HG03039 (cell line): ENCODE results near the gene RHO.

Source experiments
- ATAC-seq: cut with Tn5 transposase; IDR thresholded peaks from one replicate; pipeline ENCODE4 v1.9.1; 2021; ENCODE audit warnings: mild to moderate bottlenecking, moderate library complexity; ENCODE audit not compliant: unreplicated experiment

RHO gene

GRCh38 chr3:129575997-129576384 is 47.6 kb downstream of the RHO start:
- ATAC-seq, result no peak

DNA sequence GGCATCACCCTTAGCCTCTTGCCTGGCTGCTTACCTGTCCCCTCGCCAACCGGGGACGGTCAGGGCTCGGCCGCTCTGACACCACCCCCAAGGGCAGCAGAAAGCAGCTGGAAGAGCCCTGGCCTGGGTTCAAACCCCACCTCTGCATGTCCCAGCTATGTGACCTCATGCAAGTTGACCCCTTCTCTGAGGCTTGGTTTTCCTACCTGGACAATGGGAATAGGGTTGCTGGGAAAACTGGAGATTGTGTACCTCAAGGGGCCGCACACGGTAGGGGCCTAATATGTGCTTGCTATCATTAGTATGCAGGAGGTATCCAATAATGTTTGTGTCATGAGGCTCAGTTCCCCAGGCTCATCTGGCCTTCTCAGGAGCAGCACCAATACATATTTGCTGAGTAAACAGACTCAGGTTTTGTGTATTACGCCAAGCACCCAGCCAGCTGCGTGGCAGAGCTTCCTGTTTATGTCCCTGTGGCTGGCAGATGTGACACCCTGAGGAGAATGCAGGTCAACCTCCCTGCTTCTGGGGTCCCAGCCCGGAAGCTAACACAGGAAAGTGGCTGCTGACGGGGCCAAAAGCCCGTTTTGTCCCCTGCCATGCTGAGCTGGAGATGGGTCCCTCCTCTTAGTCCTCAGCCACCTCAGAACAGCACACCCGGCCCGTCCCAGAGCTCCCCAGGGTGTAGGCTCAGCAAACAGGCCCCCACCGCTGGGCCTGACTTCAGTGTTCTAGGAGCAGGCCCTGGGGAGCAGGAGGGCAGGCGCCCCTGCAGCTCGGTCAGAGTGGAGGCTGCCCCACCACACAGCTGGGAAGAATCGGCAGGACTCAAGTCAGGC is 48.3 kb downstream of the RHO start:
- ATAC-seq, result no peak

GRCh38 chr3:129577366-129577765 is 48.9 kb downstream of the RHO start:
- no peak for ATAC-seq

GRCh38 chr3:129577925-129578786 is 49.7 kb downstream of the RHO start:
- ATAC-seq, result peak; percentile 46

- ATAC-seq, result no peak
Observed at GRCh38 chr3:129579991-129580390, 51.6 kb downstream of the RHO start.

GRCh38 chr3:129581623-129582022 is 53.2 kb downstream of the RHO start:
- no peak for ATAC-seq

DNA sequence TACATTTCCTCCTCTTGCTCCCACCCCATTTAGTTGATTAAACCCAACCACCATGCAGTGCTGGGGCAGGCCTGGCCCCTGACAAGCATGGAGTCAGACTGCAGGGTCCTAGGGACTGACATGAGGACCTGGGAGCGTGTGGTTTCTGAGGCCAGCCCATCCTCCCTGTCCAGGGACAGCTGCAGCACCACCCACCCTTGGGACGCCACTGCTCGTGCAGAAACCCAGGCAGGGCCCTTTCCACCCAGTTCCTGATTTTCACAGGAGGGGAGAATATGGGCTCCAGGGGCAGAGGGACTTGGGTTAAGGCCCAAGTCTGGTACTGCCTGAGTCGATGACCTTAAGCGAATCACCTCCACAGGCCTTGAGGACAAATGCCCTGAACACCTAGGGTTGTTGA is 54.4 kb downstream of the RHO start:
- no peak for ATAC-seq

DNA sequence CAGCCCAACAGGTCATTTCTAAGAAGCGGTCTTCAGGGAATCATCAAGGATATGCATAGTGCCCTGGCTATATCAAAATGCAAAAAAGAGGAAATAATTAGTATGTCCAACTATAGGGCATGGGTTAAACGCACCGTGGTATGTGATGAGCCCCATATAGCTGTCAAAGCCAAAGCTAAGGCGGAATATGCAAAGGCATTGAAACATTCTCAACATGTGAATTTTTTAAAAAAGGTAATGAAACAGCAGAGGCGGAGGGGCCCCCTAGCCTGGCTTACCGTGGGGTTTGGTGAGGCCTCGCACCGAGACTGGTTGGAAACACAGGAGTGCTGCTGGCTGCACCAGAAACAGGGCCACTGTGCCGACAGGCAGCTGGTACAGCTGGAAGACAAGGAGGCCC is 54.9 kb downstream of the RHO start:
- no peak for ATAC-seq

DNA sequence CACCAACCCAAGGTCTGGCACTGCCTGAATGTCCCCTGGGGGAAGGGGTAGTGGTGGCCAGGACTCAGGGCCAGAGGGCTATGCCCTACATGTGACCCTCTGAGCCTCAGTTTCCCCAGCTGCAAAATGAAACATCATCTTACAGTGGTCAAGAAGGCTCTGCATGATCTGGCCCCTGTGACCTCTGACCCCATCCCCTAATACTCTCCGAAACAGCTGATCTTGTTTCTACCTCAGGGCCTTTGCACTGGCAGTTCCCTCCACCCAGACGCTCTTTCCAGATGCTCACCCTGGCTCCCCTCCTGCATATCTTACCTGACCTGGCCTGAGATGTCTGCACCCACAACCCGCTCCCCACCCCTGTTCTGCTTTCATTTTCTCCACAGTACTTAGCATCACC is 56.2 kb downstream of the RHO start:
- no peak for ATAC-seq
